CD14-positive monocyte (primary cell): ENCODE measurements around the gene PER2. TPM values are rescaled to one million over a fixed set of nuclear protein-coding genes. Genes with fewer than 3 reads are reported as not detected.

Experiments used
- DNase-seq, 3 donors: peaks; one replicate each; pipeline ENCODE4 v3.0.0-alpha.2; 2011 to 2022
- H2AFZ ChIP-seq: 2 replicates; pipeline ENCODE4 v1.6.0; 2012; ENCODE audit warnings: mild to moderate bottlenecking, low read depth, low read length, inconsistent platforms; ENCODE audit not compliant: insufficient read depth, poor library complexity, severe bottlenecking
- H3K27ac ChIP-seq, 2 donors: 1 replicate in 1 of 2; 2 replicates in 1 of 2; pipeline ENCODE4 v1.5.1; 2012 to 2013; ENCODE audit warnings: low read length in 2 of 2, control low read depth in 1 of 2, inconsistent platforms in 1 of 2, low read depth in 1 of 2, mild to moderate bottlenecking in 1 of 2
- H3K27me3 ChIP-seq, 2 donors: one replicate each; pipeline versions ENCODE4 v1.6.0 to v1.6.1; 2011 to 2013; ENCODE audit warnings: low read length in 2 of 2; ENCODE audit not compliant: control insufficient read depth in 2 of 2, insufficient read depth in 2 of 2
- H3K36me3 ChIP-seq, 2 donors: replicated peaks in 1 of 2; 1 replicate in 1 of 2; 2 replicates in 1 of 2; pipeline versions ENCODE4 v1.5.1 to v1.6.1; 2012 to 2013; ENCODE audit warnings: low read length in 2 of 2, control low read depth in 1 of 2, inconsistent platforms in 1 of 2, mild to moderate bottlenecking in 1 of 2; ENCODE audit not compliant: insufficient read depth in 2 of 2, control insufficient read depth in 1 of 2
- H3K4me1 ChIP-seq, 2 donors: 1 replicate in 1 of 2; 2 replicates in 1 of 2; pipeline versions ENCODE4 v1.5.1 to v1.6.1; 2012 to 2013; ENCODE audit warnings: low read length in 2 of 2, control low read depth in 1 of 2, inconsistent platforms in 1 of 2, mild to moderate bottlenecking in 1 of 2, moderate library complexity in 1 of 2; ENCODE audit not compliant: insufficient read depth in 2 of 2, control insufficient read depth in 1 of 2
- H3K4me2 ChIP-seq: replicated peaks from 2 replicates; pipeline ENCODE3; 2012; ENCODE audit warnings: low read length, moderate library complexity, mild to moderate bottlenecking; ENCODE audit not compliant: poor library complexity, severe bottlenecking; ENCODE audit errors: extremely low read depth
- H3K4me3 ChIP-seq, 3 experiments: fragments of 200-600 bp in 1 of 3; sonication (generic) in 1 of 3; replicated peaks in 1 of 3; 1 replicate in 2 of 3; 2 replicates in 1 of 3; pipeline ENCODE4 v1.5.1; 2011 to 2013; ENCODE audit warnings: low read length in 3 of 3, mild to moderate bottlenecking in 3 of 3, control low read depth in 2 of 3, low read depth in 2 of 3, inconsistent platforms in 1 of 3, moderate library complexity in 1 of 3
- H3K79me2 ChIP-seq: 2 replicates; pipeline ENCODE4 v1.6.0; 2012; ENCODE audit warnings: mild to moderate bottlenecking, control low read depth, inconsistent platforms, low read length, moderate library complexity; ENCODE audit not compliant: insufficient read depth
- H3K9ac ChIP-seq: 2 replicates; pipeline ENCODE4 v1.6.0; 2017; ENCODE audit warnings: low read length, mild to moderate bottlenecking; ENCODE audit not compliant: insufficient read depth, poor library complexity, severe bottlenecking
- H3K9me3 ChIP-seq, 2 donors: replicated peaks in 1 of 2; 1 replicate in 1 of 2; 2 replicates in 1 of 2; pipeline versions ENCODE4 v1.5.1 to v1.6.1; 2012 to 2013; ENCODE audit warnings: low read length in 2 of 2, control low read depth in 1 of 2; ENCODE audit not compliant: control insufficient read depth in 1 of 2, insufficient read depth in 1 of 2
- H4K20me1 ChIP-seq: 2 replicates; pipeline ENCODE4 v1.6.0; 2012; ENCODE audit warnings: mild to moderate bottlenecking, low read length, control low read depth, moderate library complexity; ENCODE audit not compliant: insufficient read depth
- H3K27ac Mint-ChIP-seq, 7 donors: one replicate each; pipeline ENCODE4 v1.8.0; 2020; ENCODE audit warnings: mild to moderate bottlenecking in 7 of 7, mixed read lengths in 7 of 7, moderate library complexity in 6 of 7, inconsistent platforms in 2 of 7
- H3K27me3 Mint-ChIP-seq, 3 donors: one replicate each; pipeline ENCODE4 v1.8.0; 2021 to 2022; ENCODE audit warnings: low read depth in 3 of 3, mild to moderate bottlenecking in 3 of 3, mixed read lengths in 3 of 3, moderate library complexity in 3 of 3, inconsistent platforms in 1 of 3
- H3K36me3 Mint-ChIP-seq, 2 donors: one replicate each; pipeline ENCODE4 v1.8.0; 2020; ENCODE audit warnings: mixed read lengths in 2 of 2, inconsistent platforms in 1 of 2, mild to moderate bottlenecking in 1 of 2
- H3K4me1 Mint-ChIP-seq: one replicate; pipeline ENCODE4 v1.8.0; 2020; ENCODE audit warnings: mild to moderate bottlenecking, mixed read lengths
- H3K4me3 Mint-ChIP-seq, 2 donors: one replicate each; pipeline ENCODE4 v1.8.0; 2020; ENCODE audit warnings: mild to moderate bottlenecking in 2 of 2, mixed read lengths in 2 of 2, moderate library complexity in 1 of 2
- H3K9me3 Mint-ChIP-seq, 7 donors: one replicate each; pipeline ENCODE4 v1.8.0; 2020 to 2022; ENCODE audit warnings: mixed read lengths in 7 of 7, mild to moderate bottlenecking in 6 of 7, moderate library complexity in 6 of 7, inconsistent platforms in 2 of 7
- WGBS: methylation state at CpG from one replicate; pipeline ENCODE4 v1.1.5; 2013; ENCODE audit warnings: missing lambda C conversion rate; ENCODE audit not compliant: insufficient coverage; 5-methylcytosine and 5-hydroxymethylcytosine counted together
- intact Hi-C, 2 donors: fragments of 100-400 bp; cut with micrococcal nuclease; formaldehyde crosslinking; loops; one replicate each; pipeline versions ENCODE4 v1.15.0 to v1.15.1; 2023
- polyA plus RNA-seq, 3 donors: library from polyadenylated mRNA; depleted of rRNA in 1 of 3; unstranded in 2 of 3; stranded (reverse) in 1 of 3; fragments of 300-500 nt in 2 of 3; fragments of >200 nt in 1 of 3; fragmentation: Illumina TruSeq in 2 of 3; gene quantifications; 1 replicate in 2 of 3; 2 replicates in 1 of 3; pipeline ENCODE4 v1.2.3, GENCODE V29; 2012 to 2021
- TF ChIP-seq, protein P1 (sequence below): fragments of 200-600 bp; IDR thresholded peaks from one replicate; pipeline ENCODE4 v1.8.0; 2022; ENCODE audit warnings: antibody characterized with exemption, mild to moderate bottlenecking

The PER2 gene
- polyA plus RNA-seq, 3 donors, result 1.6 to 5.6 (median 3.1) TPM

DNA sequence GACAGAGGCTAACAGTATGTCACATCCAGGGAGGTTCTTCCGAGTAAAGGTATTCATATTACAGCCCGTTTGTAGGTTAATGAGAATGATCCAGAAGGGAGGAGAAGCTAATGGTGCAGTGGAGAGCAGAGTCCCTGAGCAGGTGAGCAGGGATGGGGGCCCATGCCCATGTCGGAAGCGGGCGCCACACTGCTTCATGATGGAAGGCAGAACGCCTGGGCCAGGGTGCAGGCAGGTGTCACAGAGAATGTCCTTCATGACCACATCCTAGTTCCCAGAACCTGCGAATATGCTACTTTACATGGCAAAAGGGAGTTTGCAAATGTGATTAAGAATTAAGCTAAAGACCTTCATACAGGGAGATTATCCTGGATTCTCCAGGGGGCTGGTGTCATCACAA lies 52.6 kb downstream of the PER2 start:
- H3K27me3 Mint-ChIP-seq, result peaks cover 41 to 81% (median 68%) of the 10 kb centered on the region in 3 donors
- Histone ChIP-seq H3K27ac (no peak overlapping the region), H3K9ac (no peak overlapping the region), H3K27me3 (peaks cover 14 to 47% of the 10 kb centered on the region in 2 donors), H3K4me1 (peaks cover 37 to 44% of the 10 kb centered on the region in 2 donors), H4K20me1 (no peaks in the 10 kb centered on the region), H2AFZ (no peak overlapping the region), H3K4me3 (no peak overlapping the region), H3K79me2 (no peaks in the 10 kb centered on the region), H3K4me2 (no peak overlapping the region), H3K36me3 (no peaks in the 10 kb centered on the region), H3K9me3 (peaks cover 6 to 12% of the 10 kb centered on the region in 2 donors)
- peak overlapping the region in 1 of 7 donors; percentile 24 for H3K27ac Mint-ChIP-seq
- 93% methylated on average over 2 of the region's 7 CpGs for WGBS
- H3K36me3 Mint-ChIP-seq, result no peaks in the 10 kb centered on the region
- TF ChIP-seq, protein P1, sequence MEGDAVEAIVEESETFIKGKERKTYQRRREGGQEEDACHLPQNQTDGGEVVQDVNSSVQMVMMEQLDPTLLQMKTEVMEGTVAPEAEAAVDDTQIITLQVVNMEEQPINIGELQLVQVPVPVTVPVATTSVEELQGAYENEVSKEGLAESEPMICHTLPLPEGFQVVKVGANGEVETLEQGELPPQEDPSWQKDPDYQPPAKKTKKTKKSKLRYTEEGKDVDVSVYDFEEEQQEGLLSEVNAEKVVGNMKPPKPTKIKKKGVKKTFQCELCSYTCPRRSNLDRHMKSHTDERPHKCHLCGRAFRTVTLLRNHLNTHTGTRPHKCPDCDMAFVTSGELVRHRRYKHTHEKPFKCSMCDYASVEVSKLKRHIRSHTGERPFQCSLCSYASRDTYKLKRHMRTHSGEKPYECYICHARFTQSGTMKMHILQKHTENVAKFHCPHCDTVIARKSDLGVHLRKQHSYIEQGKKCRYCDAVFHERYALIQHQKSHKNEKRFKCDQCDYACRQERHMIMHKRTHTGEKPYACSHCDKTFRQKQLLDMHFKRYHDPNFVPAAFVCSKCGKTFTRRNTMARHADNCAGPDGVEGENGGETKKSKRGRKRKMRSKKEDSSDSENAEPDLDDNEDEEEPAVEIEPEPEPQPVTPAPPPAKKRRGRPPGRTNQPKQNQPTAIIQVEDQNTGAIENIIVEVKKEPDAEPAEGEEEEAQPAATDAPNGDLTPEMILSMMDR, result no peak
- H3K4me3 Mint-ChIP-seq, result peak overlapping the region in 1 of 2 donors; percentile 84
- peaks cover 30% of the 10 kb centered on the region for H3K4me1 Mint-ChIP-seq
- no peak for DNase-seq
- H3K9me3 Mint-ChIP-seq, result peaks cover 2 to 14% (median 8%) of the 10 kb centered on the region in 7 donors
- intact Hi-C loops, result loop anchor here (2.0 to 10.0 kb wide), 3 partner anchors 34 to 271 kb away; partner anchors contain the start of genes ILKAP (in 1 of the 2), PER2 (in 1 of the 2) and UBE2F (in 1 of the 2)

DNA sequence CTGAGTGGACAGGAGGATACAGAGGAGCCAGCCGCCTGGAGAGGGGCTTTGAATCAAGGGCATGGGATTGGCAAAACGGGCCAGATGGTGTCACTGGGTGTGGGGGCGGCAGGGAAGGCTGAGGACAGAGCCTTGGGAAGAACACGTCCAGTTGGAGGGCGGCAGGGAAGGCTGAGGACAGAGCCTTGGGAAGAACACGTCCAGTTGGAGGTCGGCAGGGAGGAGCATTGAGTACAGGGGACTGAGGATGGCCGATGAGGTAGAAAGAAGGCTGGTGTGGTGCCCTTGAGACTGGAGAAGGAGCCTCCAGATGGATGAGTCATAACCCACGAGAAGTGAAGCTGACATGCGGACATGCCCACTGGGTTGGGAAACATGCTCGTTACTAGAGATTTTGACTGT lies 53.1 kb downstream of the PER2 start:
- H3K9ac ChIP-seq, result no peak overlapping the region
- H3K27me3 ChIP-seq, result peaks cover 11 to 45% of the 10 kb centered on the region in 2 donors
- no peak overlapping the region for H2AFZ ChIP-seq
- no peak overlapping the region for H3K4me2 ChIP-seq
- peaks cover 34% of the 10 kb centered on the region for H3K4me1 Mint-ChIP-seq
- peaks cover 45 to 81% (median 69%) of the 10 kb centered on the region in 3 donors for H3K27me3 Mint-ChIP-seq
- H3K27ac Mint-ChIP-seq, result peak overlapping the region in 5 of 7 donors; percentile 24 to 59 (median 48)
- peaks cover 2 to 17% (median 8%) of the 10 kb centered on the region in 7 donors for H3K9me3 Mint-ChIP-seq
- H3K4me1 ChIP-seq, result peaks cover 34 to 42% of the 10 kb centered on the region in 2 donors
- H4K20me1 ChIP-seq, result no peaks in the 10 kb centered on the region
- TF ChIP-seq, protein P1, result no peak
- no peak overlapping the region for H3K27ac ChIP-seq
- H3K36me3 Mint-ChIP-seq, result peaks cover 0 to 4% of the 10 kb centered on the region in 2 donors
- intact Hi-C loops, result loop anchor here (2.0 to 10.0 kb wide), 3 partner anchors 33 to 271 kb away; partner anchors contain the start of genes ILKAP (in 1 of the 2), PER2 (in 1 of the 2) and UBE2F (in 1 of the 2)
- H3K4me3 ChIP-seq, result no peak overlapping the region
- H3K36me3 ChIP-seq, result no peaks in the 10 kb centered on the region
- peak; percentile 47 to 84 (median 74) for DNase-seq
- peaks cover 6 to 12% of the 10 kb centered on the region in 2 donors for H3K9me3 ChIP-seq
- peak overlapping the region; percentile 52 to 84 for H3K4me3 Mint-ChIP-seq
- no peaks in the 10 kb centered on the region for H3K79me2 ChIP-seq
- 57% methylated on average over 11 of the region's 11 CpGs for WGBS
